ENCODE measurements around the gene ROBO1. TPM values are rescaled to one million over a fixed set of nuclear protein-coding genes. Genes with fewer than 3 reads are reported as not detected.

The ROBO1 gene
- total RNA-seq, 4 donors from 2014 or later = 8.6 to 26.3 (median 16.6) TPM

- intact Hi-C loops (cut with DNase I) = no loop called here
- Histone ChIP-seq H3K4me3 (replicated peaks in 1 of 3) (no peak overlapping the region), H3K36me3 (no peaks in the 10 kb centered on the region), H3K27me3 (no peaks in the 10 kb centered on the region), H3K27ac (no peak overlapping the region), H3K4me1 (no peaks in the 10 kb centered on the region), H3K9me3 (no peaks in the 10 kb centered on the region)
- no peak for TF ChIP-seq CTCF (IDR thresholded peaks at IDR 0.05)
- no peak for TF ChIP-seq POLR2A (IDR thresholded peaks at IDR 0.05)
- no peak for DNase-seq
- WGBS, 2 donors = 91 to 93% methylated on average over 4 of the region's 4 CpGs
Observed at GRCh38 chr3:78844307-78844706, 923.5 kb downstream of the ROBO1 start.

- no peak for DNase-seq
- Histone ChIP-seq H3K9me3 (no peaks in the 10 kb centered on the region), H3K4me1 (no peaks in the 10 kb centered on the region), H3K27ac (no peak overlapping the region), H3K4me3 (replicated peaks in 1 of 3) (no peak overlapping the region), H3K36me3 (no peaks in the 10 kb centered on the region), H3K27me3 (no peaks in the 10 kb centered on the region)
- TF ChIP-seq CTCF (IDR thresholded peaks at IDR 0.05) = no peak
- TF ChIP-seq POLR2A (IDR thresholded peaks at IDR 0.05) = no peak
- intact Hi-C loops (cut with DNase I) = no loop called here
- 47 to 57% methylated on average over 3 of the region's 3 CpGs for WGBS, 2 donors
Observed at GRCh38 chr3:78839693-78840092, 928.1 kb downstream of the ROBO1 start.

- Histone ChIP-seq H3K27ac (no peak overlapping the region), H3K36me3 (no peaks in the 10 kb centered on the region), H3K4me3 (replicated peaks in 1 of 3) (no peak overlapping the region), H3K27me3 (no peaks in the 10 kb centered on the region), H3K9me3 (no peaks in the 10 kb centered on the region), H3K4me1 (no peaks in the 10 kb centered on the region)
- no peak for DNase-seq
- TF ChIP-seq CTCF (IDR thresholded peaks at IDR 0.05) (no peak), POLR2A (IDR thresholded peaks at IDR 0.05) (no peak)
- intact Hi-C loops (cut with DNase I) = no loop called here
- WGBS, 2 donors = 86 to 90% methylated on average over 4 of the region's 4 CpGs
Observed at GRCh38 chr3:78838362-78838761, 929.4 kb downstream of the ROBO1 start.

GRCh38 chr3:78834910-78835309 lies 932.9 kb downstream of the ROBO1 start:
- WGBS, 2 donors = 81 to 85% methylated on average over 3 of the region's 3 CpGs
- intact Hi-C loops (cut with DNase I) = no loop called here
- Histone ChIP-seq H3K9me3 (no peaks in the 10 kb centered on the region), H3K27ac (no peak overlapping the region), H3K36me3 (no peaks in the 10 kb centered on the region), H3K4me3 (replicated peaks in 1 of 3) (no peak overlapping the region), H3K27me3 (no peaks in the 10 kb centered on the region), H3K4me1 (no peaks in the 10 kb centered on the region)
- no peak for DNase-seq
- no peak for TF ChIP-seq CTCF (IDR thresholded peaks at IDR 0.05)
- TF ChIP-seq POLR2A (IDR thresholded peaks at IDR 0.05) = no peak

GRCh38 chr3:78832785-78833204 lies 935.0 kb downstream of the ROBO1 start:
- Histone ChIP-seq H3K4me1 (no peaks in the 10 kb centered on the region), H3K4me3 (replicated peaks in 1 of 3) (no peak overlapping the region), H3K9me3 (no peaks in the 10 kb centered on the region), H3K36me3 (no peaks in the 10 kb centered on the region), H3K27ac (no peak overlapping the region), H3K27me3 (no peaks in the 10 kb centered on the region)
- TF ChIP-seq CTCF (IDR thresholded peaks at IDR 0.05) (no peak), POLR2A (IDR thresholded peaks at IDR 0.05) (no peak)
- 90 to 91% methylated on average over 5 of the region's 5 CpGs for WGBS, 2 donors
- no peak for DNase-seq
- intact Hi-C loops (cut with DNase I) = no loop called here

Data from thyroid gland (tissue), 4 donors.